ENCODE measurements around the gene ME3.

GRCh38 chr11:86666193-86666592 is 6.2 kb downstream of the ME3 start:
- TF ChIP-seq CTCF (IDR thresholded peaks at IDR 0.05) (no peak), EZH2 (IDR thresholded peaks at IDR 0.05; ENCODE audit: borderline replicate concordance, insufficient read depth, low read depth, low read length, poor library complexity, severe bottlenecking) (no peak)
